ENCODE results near the gene KDSR. TPM values are rescaled to one million over a fixed set of nuclear protein-coding genes. Genes with fewer than 3 reads are reported as not detected.

Gene KDSR
- polyA plus RNA-seq, 3 donors = 10.2 to 31.5 (median 19.1) TPM

DNA sequence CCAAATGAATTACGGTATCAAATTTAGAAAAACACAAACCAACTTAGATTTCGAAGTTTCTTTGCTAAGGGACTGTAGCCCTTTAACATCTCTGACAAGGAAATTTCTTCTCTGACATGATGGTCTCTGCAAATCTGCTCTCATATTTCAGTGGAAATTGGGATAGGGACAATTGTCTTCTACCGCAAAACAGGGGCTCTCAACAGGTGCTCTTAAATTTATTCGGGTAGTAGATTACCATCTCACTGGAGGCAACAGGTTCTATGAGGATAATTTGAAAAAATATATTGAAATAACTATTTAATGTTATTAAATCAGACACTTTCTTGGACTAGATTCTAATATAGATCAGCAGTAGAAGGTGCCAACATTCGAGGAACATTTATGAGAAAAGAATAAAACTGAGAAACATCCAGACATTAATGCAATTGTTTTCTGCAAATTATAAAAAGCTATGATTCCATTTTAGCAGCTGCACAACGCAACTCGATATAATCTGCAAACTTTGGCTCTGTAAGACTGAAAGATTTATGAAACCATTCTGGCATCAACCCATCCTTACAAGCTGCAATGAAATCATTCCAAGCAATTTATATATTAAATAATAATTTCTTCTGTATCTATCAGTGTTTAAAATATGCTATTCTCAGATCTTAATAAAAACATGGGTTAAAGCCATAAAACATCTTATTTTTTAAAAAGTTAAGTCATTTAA, 37.4 kb downstream of the KDSR start:
- 73 to 81% (median 80%) methylated on average over 7 of the region's 7 CpGs for WGBS, 3 donors
- no peak overlapping the region for H3K27ac ChIP-seq (ENCODE audit: low read depth, low read length)

DNA sequence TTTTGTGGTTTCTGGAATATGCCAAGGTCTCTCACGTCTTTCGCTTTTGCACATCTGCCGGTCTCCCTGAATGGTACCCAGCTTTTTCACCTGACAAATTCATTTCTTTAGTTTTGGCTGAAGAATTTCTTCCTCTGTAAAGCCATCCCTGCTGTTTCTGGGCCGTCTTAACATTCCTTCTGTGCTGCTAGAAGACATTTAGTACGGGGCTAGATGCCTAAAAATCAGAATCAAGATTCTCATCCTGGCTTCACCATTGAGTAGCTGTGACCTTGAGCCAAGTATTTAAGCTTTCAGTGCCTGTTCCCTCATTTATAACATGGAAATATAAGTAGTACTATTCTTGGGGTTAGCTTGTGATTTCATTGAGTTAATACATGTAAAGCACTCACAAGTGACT, 41.0 kb downstream of the KDSR start:
- no peak overlapping the region for H3K27ac ChIP-seq (ENCODE audit: low read depth, low read length)
- WGBS, 3 donors = 86 to 90% (median 88%) methylated on average over 5 of the region's 5 CpGs

- WGBS, 3 donors = 70 to 93% (median 91%) methylated on average over 11 of the region's 11 CpGs
- no peak overlapping the region for H3K27ac ChIP-seq (ENCODE audit: low read depth, low read length)
Measured at GRCh38 chr18:63325086-63325686, 41.8 kb downstream of the KDSR start.

- WGBS, 3 donors = 22 to 34% (median 32%) methylated on average over 8 of the region's 8 CpGs
- no peak overlapping the region for H3K27ac ChIP-seq (ENCODE audit: low read depth, low read length)
Measured at GRCh38 chr18:63322908-63323634, 43.9 kb downstream of the KDSR start.

DNA sequence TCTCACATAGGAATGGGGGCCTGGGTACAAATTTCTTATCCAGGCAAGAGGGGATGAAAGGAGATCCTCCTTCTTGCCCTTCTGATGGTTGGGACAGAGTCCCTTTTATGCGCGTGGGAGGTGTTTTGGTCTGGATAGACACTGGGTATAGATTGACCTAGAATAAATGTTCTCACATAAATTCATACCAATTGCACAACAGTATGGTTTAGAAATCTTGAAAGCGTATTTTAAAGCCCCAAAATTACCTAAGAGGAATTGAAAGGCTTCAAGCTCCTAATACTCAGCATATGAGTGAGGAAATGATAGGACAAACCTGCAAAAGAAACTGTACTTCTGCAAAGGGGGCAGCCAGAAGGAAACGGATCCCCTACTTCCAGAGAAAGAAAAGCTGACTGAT, 44.8 kb downstream of the KDSR start:
- WGBS, 3 donors = 55 to 88% (median 63%) methylated on average over 4 of the region's 4 CpGs
- no peak overlapping the region for H3K27ac ChIP-seq (ENCODE audit: low read depth, low read length)

DNA sequence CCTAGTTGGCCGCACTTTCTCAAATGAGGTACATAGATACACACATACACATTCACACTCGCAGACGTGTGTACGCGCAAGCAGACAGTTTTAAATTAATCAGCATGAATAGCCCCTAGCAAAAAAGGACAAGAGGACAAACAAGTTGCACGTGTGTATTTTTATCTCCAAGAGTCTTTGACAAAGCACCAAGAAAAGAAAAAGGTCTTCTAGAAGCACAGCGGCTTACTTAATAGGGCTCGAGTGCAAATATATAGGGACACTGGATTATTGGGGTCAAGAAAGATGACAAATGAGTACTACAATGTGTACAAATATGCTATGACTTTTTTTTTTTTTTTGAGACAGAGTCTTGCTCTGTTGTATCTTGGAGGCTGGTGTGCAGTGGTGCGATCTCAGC, 45.7 kb downstream of the KDSR start:
- 82 to 85% (median 83%) methylated on average over 9 of the region's 9 CpGs for WGBS, 3 donors
- H3K27ac ChIP-seq (ENCODE audit: low read depth, low read length) = no peak overlapping the region

DNA sequence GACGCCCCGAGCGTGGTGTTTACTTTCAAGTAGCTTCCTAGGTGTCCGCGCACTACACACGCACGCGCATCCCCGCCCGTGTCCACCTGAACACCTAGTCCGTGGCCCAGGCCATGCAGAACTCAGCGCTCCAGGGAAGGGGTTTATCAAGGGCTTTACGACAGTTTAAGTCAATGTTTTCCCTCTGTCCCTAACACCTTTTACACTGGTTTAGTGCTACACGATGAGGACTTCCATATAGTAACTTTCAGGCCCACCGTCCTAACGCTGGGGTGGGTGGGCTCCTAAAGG, 46.1 kb downstream of the KDSR start:
- no peak overlapping the region for H3K27ac ChIP-seq (ENCODE audit: low read depth, low read length)
- 32 to 55% (median 47%) methylated on average over 16 of the region's 16 CpGs for WGBS, 3 donors

GRCh38 chr18:63320123-63320974, 46.7 kb downstream of the KDSR start:
- WGBS, 3 donors = 1 to 2% (median 1%) methylated on average over 65 to 88 of the region's 92 CpGs
- H3K27ac ChIP-seq (ENCODE audit: low read depth, low read length) = no peak overlapping the region

GRCh38 chr18:63319383-63320122, 47.5 kb downstream of the KDSR start, which contains the start of gene BCL2:
Gene BCL2 (minus strand): TSS chr18:63319769.
- H3K27ac ChIP-seq (ENCODE audit: low read depth, low read length) = no peak within 1 kb of the TSS
- 0 to 1% (median 0%) methylated on average over 58 to 77 of the region's 78 CpGs for WGBS, 3 donors

DNA sequence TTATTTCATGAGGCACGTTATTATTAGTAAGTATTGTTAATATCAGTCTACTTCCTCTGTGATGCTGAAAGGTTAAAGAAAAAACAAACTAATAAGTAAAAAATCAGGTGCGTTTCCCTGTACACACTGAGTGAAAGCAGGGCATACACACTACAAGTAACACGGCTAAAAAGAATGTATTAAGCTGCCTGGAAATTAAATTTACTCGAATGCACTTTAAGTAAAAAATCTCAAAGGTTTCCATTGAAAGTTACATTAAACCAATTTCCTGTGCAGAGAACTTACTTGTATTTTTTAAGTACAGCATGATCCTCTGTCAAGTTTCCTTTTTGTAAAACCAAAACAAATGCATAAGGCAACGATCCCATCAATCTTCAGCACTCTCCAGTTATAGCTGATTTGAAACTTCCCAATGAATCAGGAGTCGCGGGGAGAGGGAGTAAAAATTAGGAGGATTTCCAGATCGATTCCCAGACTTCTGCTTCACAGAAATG, 48.1 kb downstream of the KDSR start:
- no peak overlapping the region for H3K27ac ChIP-seq (ENCODE audit: low read depth, low read length)

DNA sequence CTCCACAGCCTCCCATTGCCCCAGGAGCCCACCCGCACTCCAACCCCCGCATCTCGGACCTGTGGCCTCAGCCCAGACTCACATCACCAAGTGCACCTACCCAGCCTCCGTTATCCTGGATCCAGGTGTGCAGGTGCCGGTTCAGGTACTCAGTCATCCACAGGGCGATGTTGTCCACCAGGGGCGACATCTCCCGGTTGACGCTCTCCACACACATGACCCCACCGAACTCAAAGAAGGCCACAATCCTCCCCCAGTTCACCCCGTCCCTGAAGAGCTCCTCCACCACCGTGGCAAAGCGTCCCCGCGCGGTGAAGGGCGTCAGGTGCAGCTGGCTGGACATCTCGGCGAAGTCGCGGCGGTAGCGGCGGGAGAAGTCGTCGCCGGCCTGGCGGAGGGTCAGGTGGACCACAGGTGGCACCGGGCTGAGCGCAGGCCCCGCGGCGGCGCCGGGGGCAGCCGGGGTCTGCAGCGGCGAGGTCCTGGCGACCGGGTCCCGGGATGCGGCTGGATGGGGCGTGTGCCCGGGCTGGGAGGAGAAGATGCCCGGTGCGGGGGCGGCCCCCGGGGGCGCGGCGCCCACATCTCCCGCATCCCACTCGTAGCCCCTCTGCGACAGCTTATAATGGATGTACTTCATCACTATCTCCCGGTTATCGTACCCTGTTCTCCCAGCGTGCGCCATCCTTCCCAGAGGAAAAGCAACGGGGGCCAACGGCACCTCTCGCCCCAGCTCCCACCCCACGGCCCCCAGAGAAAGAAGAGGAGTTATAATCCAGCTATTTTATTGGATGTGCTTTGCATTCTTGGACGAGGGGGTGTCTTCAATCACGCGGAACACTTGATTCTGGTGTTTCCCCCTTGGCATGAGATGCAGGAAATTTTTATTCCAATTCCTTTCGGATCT, 48.8 kb downstream of the KDSR start:
- H3K27ac ChIP-seq (ENCODE audit: low read depth, low read length) = no peak overlapping the region
- WGBS, 3 donors = 4 to 5% (median 4%) methylated on average over 57 to 66 of the region's 66 CpGs

More for the DNA sequence above, 48.1 kb downstream of the KDSR start:
- WGBS, 3 donors = 1% methylated on average over 8 of the region's 8 CpGs

DNA sequence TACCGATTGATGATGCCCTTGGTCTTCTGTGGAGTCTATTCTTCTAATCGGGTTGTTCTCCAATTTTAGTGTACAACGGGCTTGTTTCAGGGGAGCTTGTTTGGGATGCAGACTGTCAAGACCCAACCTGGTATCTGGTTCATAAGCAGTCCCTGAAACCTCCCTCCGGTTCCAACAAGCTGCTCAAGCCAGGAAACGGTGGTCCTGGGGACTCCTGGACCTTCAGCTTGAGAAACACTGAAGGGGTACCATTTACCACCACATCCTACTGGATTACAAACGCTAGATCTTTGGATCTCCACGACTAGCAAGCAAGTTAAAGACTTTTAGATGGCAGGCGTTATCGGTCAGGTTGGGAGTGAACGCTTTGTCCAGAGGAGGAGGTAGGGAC, 49.5 kb downstream of the KDSR start:
- no peak overlapping the region for H3K27ac ChIP-seq (ENCODE audit: low read depth, low read length)
- WGBS, 3 donors = 61 to 80% (median 66%) methylated on average over 10 of the region's 10 CpGs

DNA sequence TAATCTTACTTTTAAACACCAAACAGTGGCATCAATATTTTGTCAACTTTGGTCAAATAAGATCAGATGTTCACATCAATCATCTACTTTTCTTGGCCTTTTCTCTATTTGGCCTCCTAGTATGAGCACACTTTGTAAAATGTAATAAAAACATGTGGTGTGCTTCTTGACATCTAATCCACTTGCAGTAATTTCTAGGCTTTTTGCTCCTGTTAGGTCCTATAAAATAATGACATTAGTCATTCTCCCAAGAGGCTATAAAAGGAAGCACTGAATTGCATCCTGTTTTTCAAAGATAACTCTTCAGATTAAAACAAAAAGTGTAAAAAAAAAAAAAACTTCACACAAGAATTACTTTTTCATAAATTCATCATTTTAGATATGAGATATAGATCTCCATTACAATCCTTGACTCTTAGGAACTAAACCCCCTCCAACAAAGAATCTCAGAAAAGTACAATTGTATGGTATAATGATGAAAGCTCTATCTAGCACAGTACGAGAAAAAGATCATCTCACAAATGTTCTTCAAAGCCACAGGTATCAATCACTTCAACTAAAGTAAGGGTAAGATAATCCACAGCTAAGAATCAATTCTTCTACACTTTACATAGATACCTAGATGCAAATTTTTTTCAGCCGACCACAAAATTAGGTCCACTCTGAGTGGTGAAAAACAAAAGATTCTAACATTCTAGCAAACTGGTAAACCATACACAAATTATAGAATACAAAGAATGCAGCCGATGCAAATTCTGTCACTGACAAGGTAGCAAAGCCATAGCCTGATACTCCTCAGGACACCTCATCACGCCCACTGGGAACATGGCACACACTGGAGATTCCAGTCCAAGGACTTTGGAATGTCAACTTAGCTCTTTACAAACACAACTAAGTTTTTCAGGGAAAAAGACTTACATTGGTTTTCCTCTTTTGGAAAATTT, 50.1 kb downstream of the KDSR start:
- 72 to 85% (median 75%) methylated on average over 4 of the region's 4 CpGs for WGBS, 3 donors
- H3K27ac ChIP-seq (ENCODE audit: low read depth, low read length) = no peak overlapping the region

DNA sequence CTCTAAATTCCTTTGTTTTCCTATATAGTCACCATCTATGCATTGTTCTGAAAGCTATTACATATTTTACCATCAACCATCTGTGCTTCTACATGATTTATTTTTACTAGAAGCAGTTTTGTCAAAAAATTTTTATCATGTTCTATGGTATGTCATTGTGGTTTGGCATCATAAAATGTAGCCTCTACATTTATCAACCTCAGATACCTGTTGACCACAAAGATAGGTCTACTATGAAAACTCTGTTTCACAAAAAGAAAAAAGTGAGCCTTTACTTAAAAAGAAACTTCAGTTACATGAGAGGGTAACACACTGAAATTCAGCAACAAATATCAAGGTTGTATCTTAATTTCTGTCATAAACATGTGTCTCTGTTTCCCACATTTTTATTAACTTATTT, 51.1 kb downstream of the KDSR start:
- no peak overlapping the region for H3K27ac ChIP-seq (ENCODE audit: low read depth, low read length)

- no peak overlapping the region for H3K27ac ChIP-seq (ENCODE audit: low read depth, low read length)
Measured at GRCh38 chr18:63315131-63315662, 51.8 kb downstream of the KDSR start.

More at GRCh38 chr18:63315131-63315662, 51.8 kb downstream of the KDSR start:
- WGBS, 3 donors = 51 to 71% (median 56%) methylated on average over 3 of the region's 3 CpGs

All from adipose tissue (tissue), 3 donors.